H1 (cell line): ENCODE data around the gene MINAR1.

Experiments
- NRF1 ChIP-seq: IDR thresholded peaks from 2 replicates; pipeline ENCODE4 v1.6.1; 2011; ENCODE audit warnings: mild to moderate bottlenecking, low read depth, low read length, improper control_type of control experiment
- POLR2A ChIP-seq, 2 experiments: IDR thresholded peaks; 1 replicate in 1 of 2; 2 replicates in 1 of 2; pipeline ENCODE4 v1.6.1; 2011; ENCODE audit warnings: low read depth in 2 of 2, low read length in 2 of 2, mild to moderate bottlenecking in 2 of 2; ENCODE audit errors: control extremely low read depth in 1 of 2
- RXRA ChIP-seq: IDR thresholded peaks from 2 replicates; pipeline ENCODE4 v1.6.1; 2011; ENCODE audit warnings: low read depth, mild to moderate bottlenecking, low read length, moderate library complexity; ENCODE audit not compliant: insufficient read depth
- SIN3A ChIP-seq, 2 experiments: IDR thresholded peaks in 1 of 2; conservative IDR thresholded peaks in 1 of 2; 2 replicates each; pipeline ENCODE4 v1.6.1; 2011 to 2012; ENCODE audit warnings: low read length in 2 of 2, improper control_type of control experiment in 1 of 2, low read depth in 1 of 2, mild to moderate bottlenecking in 1 of 2
- SRF ChIP-seq: IDR thresholded peaks from 2 replicates; pipeline ENCODE4 v1.6.1; 2011; ENCODE audit warnings: mild to moderate bottlenecking, low read depth, low read length, moderate library complexity
- TAF1 ChIP-seq: IDR thresholded peaks from 2 replicates; pipeline ENCODE4 v1.6.1; 2011; ENCODE audit warnings: mild to moderate bottlenecking, low read depth, low read length
- TF ChIP-seq, protein P1 (sequence below), 3 experiments: IDR thresholded peaks; 1 replicate in 2 of 3; 2 replicates in 1 of 3; pipeline versions ENCODE4 v1.5.1 to v1.6.1; 2011; ENCODE audit warnings: low read length in 3 of 3, mild to moderate bottlenecking in 3 of 3, inconsistent platforms in 2 of 3, low read depth in 1 of 3, moderate library complexity in 1 of 3; ENCODE audit not compliant: insufficient read depth in 1 of 3; ENCODE audit errors: control extremely low read depth in 1 of 3
- TF ChIP-seq, protein P2 (sequence below): IDR thresholded peaks from 2 replicates; pipeline ENCODE4 v1.6.1; 2011; ENCODE audit warnings: low read depth, mild to moderate bottlenecking, low read length; ENCODE audit not compliant: insufficient read depth

- no peak for TF ChIP-seq SRF
- TF ChIP-seq POLR2A (IDR thresholded peaks at IDR 0.05; ENCODE audit: control extremely low read depth in 1 of 2, low read depth in 2 of 2, low read length in 2 of 2): no peak
- TF ChIP-seq TAF1: no peak
- TF ChIP-seq RXRA: no peak
- TF ChIP-seq, protein P1, sequence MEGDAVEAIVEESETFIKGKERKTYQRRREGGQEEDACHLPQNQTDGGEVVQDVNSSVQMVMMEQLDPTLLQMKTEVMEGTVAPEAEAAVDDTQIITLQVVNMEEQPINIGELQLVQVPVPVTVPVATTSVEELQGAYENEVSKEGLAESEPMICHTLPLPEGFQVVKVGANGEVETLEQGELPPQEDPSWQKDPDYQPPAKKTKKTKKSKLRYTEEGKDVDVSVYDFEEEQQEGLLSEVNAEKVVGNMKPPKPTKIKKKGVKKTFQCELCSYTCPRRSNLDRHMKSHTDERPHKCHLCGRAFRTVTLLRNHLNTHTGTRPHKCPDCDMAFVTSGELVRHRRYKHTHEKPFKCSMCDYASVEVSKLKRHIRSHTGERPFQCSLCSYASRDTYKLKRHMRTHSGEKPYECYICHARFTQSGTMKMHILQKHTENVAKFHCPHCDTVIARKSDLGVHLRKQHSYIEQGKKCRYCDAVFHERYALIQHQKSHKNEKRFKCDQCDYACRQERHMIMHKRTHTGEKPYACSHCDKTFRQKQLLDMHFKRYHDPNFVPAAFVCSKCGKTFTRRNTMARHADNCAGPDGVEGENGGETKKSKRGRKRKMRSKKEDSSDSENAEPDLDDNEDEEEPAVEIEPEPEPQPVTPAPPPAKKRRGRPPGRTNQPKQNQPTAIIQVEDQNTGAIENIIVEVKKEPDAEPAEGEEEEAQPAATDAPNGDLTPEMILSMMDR (IDR thresholded peaks at IDR 0.05; ENCODE audit: control extremely low read depth in 1 of 3, insufficient read depth in 1 of 3, low read depth in 1 of 3, low read length in 3 of 3): no peak
- TF ChIP-seq, protein P2, sequence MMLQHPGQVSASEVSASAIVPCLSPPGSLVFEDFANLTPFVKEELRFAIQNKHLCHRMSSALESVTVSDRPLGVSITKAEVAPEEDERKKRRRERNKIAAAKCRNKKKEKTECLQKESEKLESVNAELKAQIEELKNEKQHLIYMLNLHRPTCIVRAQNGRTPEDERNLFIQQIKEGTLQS: no peak
- TF ChIP-seq SIN3A (conservative IDR thresholded peaks at IDR 0.05 in 1 of 2, IDR thresholded peaks at IDR 0.05 in 1 of 2; ENCODE audit: low read depth in 1 of 2, low read length in 2 of 2): no peak
- TF ChIP-seq NRF1: no peak
Measured at GRCh38 chr15:79447060-79447459, 14.9 kb downstream of the MINAR1 start.
